Neural cell (in vitro differentiated cells): Measurements from ENCODE around the gene UQCC2. TPM values are rescaled to one million over a fixed set of nuclear protein-coding genes. Genes with fewer than 3 reads are reported as not detected.

Experiments used
- H2AFZ ChIP-seq: fragments of 200-600, 300-800 bp; sonication (generic), shearing (Covaris generic); 2 replicates; pipeline ENCODE4 v1.6.0; 2014; ENCODE audit warnings: low read depth, mild to moderate bottlenecking, antibody characterized with exemption, low read length, moderate library complexity
- H3F3A ChIP-seq: fragments of 200-600 bp; shearing (Covaris generic); 2 replicates; pipeline ENCODE4 v1.6.1; 2016; ENCODE audit warnings: mild to moderate bottlenecking, moderate library complexity, mixed read lengths, antibody characterized with exemption, low read length; ENCODE audit not compliant: insufficient read depth, poor library complexity, severe bottlenecking
- H3K27ac ChIP-seq: fragments of 200-600, 300-800 bp; sonication (generic), shearing (Covaris generic); 2 replicates; pipeline ENCODE4 v1.5.1; 2014; ENCODE audit warnings: mild to moderate bottlenecking, low read length, moderate library complexity
- H3K27me3 ChIP-seq: fragments of 300-800, 200-600 bp; sonication (generic), shearing (Covaris generic); 2 replicates; pipeline ENCODE4 v1.6.0; 2014; ENCODE audit warnings: mild to moderate bottlenecking, low read depth, low read length, moderate library complexity; ENCODE audit not compliant: insufficient read depth
- H3K36me3 ChIP-seq: fragments of 300-800, 200-600 bp; sonication (generic), shearing (Covaris generic); 2 replicates; pipeline ENCODE4 v1.5.1; 2014; ENCODE audit warnings: mild to moderate bottlenecking, antibody characterized with exemption, low read length, moderate library complexity; ENCODE audit not compliant: insufficient read depth
- H3K4me2 ChIP-seq: fragments of 300-800, 200-600 bp; sonication (generic), shearing (Covaris generic); 2 replicates; pipeline ENCODE4 v1.6.0; 2014; ENCODE audit warnings: mild to moderate bottlenecking, low read length
- H3K4me3 ChIP-seq: fragments of 300-800, 200-600 bp; sonication (generic), shearing (Covaris generic); 2 replicates; pipeline ENCODE4 v1.5.1; 2014; ENCODE audit warnings: mild to moderate bottlenecking, low read length, moderate library complexity
- H3K79me2 ChIP-seq: fragments of 200-600 bp; shearing (Covaris generic); replicated peaks from 2 replicates; pipeline ENCODE4 v1.6.0; 2014; ENCODE audit warnings: mild to moderate bottlenecking, low read length, moderate library complexity; ENCODE audit not compliant: insufficient read depth
- H3K9ac ChIP-seq: fragments of 300-800, 200-600 bp; sonication (generic), shearing (Covaris generic); 2 replicates; pipeline ENCODE4 v1.6.1; 2016; ENCODE audit warnings: mild to moderate bottlenecking, low read length, mixed read lengths
- H3K9me2 ChIP-seq: fragments of 200-600 bp; shearing (Covaris generic); 2 replicates; pipeline ENCODE4 v1.6.1; 2016; ENCODE audit warnings: mild to moderate bottlenecking, low read length, mixed read lengths; ENCODE audit not compliant: insufficient read depth
- H3K9me3 ChIP-seq: fragments of 200-600, 300-800 bp; sonication (generic), shearing (Covaris generic); 2 replicates; pipeline ENCODE4 v1.6.1; 2016; ENCODE audit warnings: mild to moderate bottlenecking, mixed run types, low read length, moderate library complexity, mixed read lengths
- H4K20me1 ChIP-seq: fragments of 200-600 bp; shearing (Covaris generic); 2 replicates; pipeline ENCODE4 v1.6.1; 2016; ENCODE audit warnings: mild to moderate bottlenecking, mixed run types; ENCODE audit not compliant: insufficient read depth
- CTCF ChIP-seq: fragments of 450-650 bp; IDR thresholded peaks from 2 replicates; pipeline ENCODE4 v1.5.1; 2014; ENCODE audit warnings: antibody characterized with exemption, mild to moderate bottlenecking, moderate library complexity; ENCODE audit not compliant: poor library complexity, severe bottlenecking
- EP300 ChIP-seq: fragments of 450-650 bp; conservative IDR thresholded peaks from 2 replicates; pipeline ENCODE4 v1.6.1; 2014; ENCODE audit warnings: antibody characterized with exemption, mild to moderate bottlenecking, moderate library complexity; ENCODE audit not compliant: poor library complexity, severe bottlenecking
- EZH2 ChIP-seq: fragments of 200-600, 300-800 bp; shearing (Covaris generic), sonication (generic); IDR thresholded peaks from 2 replicates; pipeline ENCODE4 v1.6.1; 2014; ENCODE audit warnings: antibody characterized with exemption, low read length, borderline replicate concordance, mild to moderate bottlenecking; ENCODE audit not compliant: insufficient read depth, poor library complexity, severe bottlenecking
- MXI1 ChIP-seq: fragments of 450-650 bp; conservative IDR thresholded peaks from 2 replicates; pipeline ENCODE4 v1.6.1; 2014; ENCODE audit warnings: antibody characterized with exemption, mild to moderate bottlenecking; ENCODE audit not compliant: poor library complexity, severe bottlenecking
- POLR2AphosphoS5 ChIP-seq: IDR thresholded peaks from 2 replicates; pipeline ENCODE4 v1.6.1; 2012
- RAD21 ChIP-seq: fragments of 450-650 bp; conservative IDR thresholded peaks from 2 replicates; pipeline ENCODE4 v1.6.1; 2014; ENCODE audit warnings: antibody characterized with exemption, mild to moderate bottlenecking, moderate library complexity
- REST ChIP-seq: IDR thresholded peaks from 2 replicates; pipeline ENCODE4 v1.6.1; 2012; ENCODE audit warnings: borderline replicate concordance
- SMC3 ChIP-seq: fragments of 450-650 bp; conservative IDR thresholded peaks from 2 replicates; pipeline ENCODE4 v1.6.1; 2014; ENCODE audit warnings: antibody characterized with exemption, mild to moderate bottlenecking, moderate library complexity; ENCODE audit not compliant: poor library complexity
- TAF1 ChIP-seq: IDR thresholded peaks from 2 replicates; pipeline ENCODE4 v1.6.1; 2012; ENCODE audit warnings: low read depth
- polyA plus RNA-seq: library from polyadenylated mRNA; depleted of rRNA; stranded (reverse); fragments of >200 nt; gene quantifications from 2 replicates; pipeline ENCODE4 v1.2.3, GENCODE V29; 2014

UQCC2 gene
- polyA plus RNA-seq, 1 donor from 2014 or later, result 123 TPM

DNA sequence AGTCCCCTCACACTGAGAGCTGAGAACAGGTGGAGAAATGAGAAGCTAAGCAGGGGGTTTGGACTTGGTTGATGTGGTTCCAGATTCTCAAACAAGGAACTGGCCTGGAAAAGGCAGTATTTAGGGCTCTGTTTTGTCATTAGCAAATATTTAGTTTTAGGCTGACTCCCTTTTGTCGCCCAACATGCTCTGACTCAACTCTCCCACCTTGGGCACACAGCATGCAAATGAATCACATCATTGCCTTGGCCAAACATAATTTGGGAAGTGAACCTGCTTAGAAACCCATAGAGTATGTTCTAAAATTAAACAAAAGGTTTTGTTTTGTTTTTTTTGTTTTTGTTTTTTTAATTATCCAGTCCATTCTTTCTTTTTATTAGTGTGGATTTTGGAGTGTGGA is 9.5 kb upstream of the UQCC2 start:
- H3K79me2 ChIP-seq, result no peaks in the 10 kb centered on the region
- H3K9me2 ChIP-seq, result no peaks in the 10 kb centered on the region
- H3K27me3 ChIP-seq, result no peaks in the 10 kb centered on the region
- H2AFZ ChIP-seq, result no peak overlapping the region
- TF ChIP-seq REST (no peak), CTCF (no peak), SMC3 (no peak), EZH2 (no peak), EP300 (no peak), TAF1 (no peak), RAD21 (no peak), POLR2AphosphoS5 (no peak), MXI1 (no peak)
- H3K9ac ChIP-seq, result no peak overlapping the region
- no peak overlapping the region for H3K27ac ChIP-seq
- H3F3A ChIP-seq, result no peaks in the 10 kb centered on the region
- no peak overlapping the region for H3K4me3 ChIP-seq
- H3K9me3 ChIP-seq, result no peaks in the 10 kb centered on the region
- no peak overlapping the region for H3K4me2 ChIP-seq
- no peaks in the 10 kb centered on the region for H4K20me1 ChIP-seq
- H3K36me3 ChIP-seq, result no peaks in the 10 kb centered on the region

DNA sequence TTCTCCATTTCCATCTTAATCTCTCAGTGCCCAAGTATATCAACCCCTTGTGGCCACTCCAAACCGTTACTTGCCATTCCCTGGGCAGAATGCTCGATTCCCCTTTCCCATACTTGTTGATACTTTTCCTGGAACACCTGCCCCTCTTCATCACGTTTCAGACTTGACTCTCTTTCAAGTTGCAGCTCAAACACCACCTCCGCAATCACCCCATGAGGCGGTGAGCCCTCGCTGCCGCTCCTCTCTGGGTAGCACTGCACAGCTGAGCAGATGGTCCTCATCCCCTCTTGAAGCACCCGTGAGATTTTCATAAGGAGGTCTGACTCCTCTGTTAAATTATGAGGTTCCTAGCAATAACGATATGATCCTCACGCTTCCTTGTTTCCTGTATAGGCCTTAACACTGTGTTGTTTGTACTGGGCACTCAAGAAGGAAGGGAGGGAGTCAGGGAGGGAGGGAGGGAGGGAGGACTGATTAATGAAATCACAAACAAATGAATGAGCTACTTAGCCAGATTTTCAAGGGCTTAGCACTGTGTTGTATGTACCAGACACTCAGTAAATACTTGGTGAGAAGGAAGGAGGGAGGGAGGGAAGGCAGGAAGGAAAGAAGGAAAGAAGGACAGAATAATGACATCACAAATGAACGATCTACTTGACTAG is 8.0 kb upstream of the UQCC2 start:
- Histone ChIP-seq H3K9me2 (no peaks in the 10 kb centered on the region), H3K36me3 (no peaks in the 10 kb centered on the region), H3K4me2 (no peak overlapping the region), H3K79me2 (no peaks in the 10 kb centered on the region), H3K4me3 (no peak overlapping the region), H2AFZ (no peak overlapping the region), H3K27me3 (no peaks in the 10 kb centered on the region), H3K27ac (no peak overlapping the region), H3F3A (no peaks in the 10 kb centered on the region), H4K20me1 (no peaks in the 10 kb centered on the region), H3K9ac (no peak overlapping the region), H3K9me3 (no peaks in the 10 kb centered on the region)
- TF ChIP-seq TAF1 (no peak), RAD21 (no peak), CTCF (no peak), MXI1 (no peak), EP300 (no peak), SMC3 (no peak), POLR2AphosphoS5 (no peak), EZH2 (no peak), REST (no peak)
